ENCODE measurements around the gene TMEM59.
"Not testable (repeated sequence)": the region's sequence is repeated elsewhere in the genome, so short reads cannot be mapped to it uniquely, and the experiment has no call there.

Gene TMEM59, protein sequence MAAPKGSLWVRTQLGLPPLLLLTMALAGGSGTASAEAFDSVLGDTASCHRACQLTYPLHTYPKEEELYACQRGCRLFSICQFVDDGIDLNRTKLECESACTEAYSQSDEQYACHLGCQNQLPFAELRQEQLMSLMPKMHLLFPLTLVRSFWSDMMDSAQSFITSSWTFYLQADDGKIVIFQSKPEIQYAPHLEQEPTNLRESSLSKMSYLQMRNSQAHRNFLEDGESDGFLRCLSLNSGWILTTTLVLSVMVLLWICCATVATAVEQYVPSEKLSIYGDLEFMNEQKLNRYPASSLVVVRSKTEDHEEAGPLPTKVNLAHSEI

DNA sequence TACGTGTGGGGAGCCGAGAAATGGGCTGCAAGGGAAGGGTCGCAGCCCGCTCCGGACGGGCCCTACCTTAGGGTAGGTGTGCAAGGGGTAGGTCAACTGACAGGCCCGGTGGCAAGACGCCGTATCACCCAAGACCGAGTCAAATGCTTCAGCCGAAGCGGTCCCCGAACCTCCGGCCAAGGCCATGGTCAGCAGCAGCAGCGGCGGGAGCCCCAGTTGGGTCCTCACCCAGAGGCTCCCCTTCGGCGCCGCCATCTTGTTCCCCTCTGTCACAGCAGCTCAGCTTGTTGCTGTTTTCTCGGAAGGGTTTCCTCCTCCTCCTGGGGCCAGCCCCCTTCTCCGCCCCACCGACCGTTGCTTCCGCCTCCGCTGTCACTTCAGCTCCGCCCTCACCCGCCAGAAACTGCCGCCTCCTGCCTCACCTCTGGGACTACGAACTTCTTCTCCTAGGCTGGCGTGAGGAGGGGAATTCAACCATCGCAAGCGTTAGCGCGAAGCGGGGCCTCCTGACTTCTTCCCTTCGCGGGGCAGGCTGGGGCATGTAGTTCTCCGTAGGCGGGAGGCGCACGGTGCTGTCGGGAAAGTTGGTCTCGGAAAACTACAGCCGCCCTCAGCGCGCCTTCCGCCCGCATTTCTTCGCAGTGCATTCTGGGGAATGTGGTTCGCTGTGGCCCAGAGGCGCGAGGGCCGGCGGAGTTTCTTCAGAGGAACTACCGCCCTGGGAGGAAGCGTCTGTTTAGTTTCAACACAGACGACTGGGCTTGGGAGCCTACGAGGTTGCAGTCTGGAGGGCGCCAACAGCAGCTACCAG is at the start of gene TMEM59, which contains the start of gene TCEANC2:
TMEM59 (minus strand) TSS at position 271 of the 811 bp plus-strand sequence; CDS start at position 255, 16 bp downstream.
TCEANC2 (plus strand) TSS at position 675 of the 811 bp plus-strand sequence. CDS start 815 bp downstream, outside the sequence.
- DNase-seq (ENCODE audit: low read depth, low spot score): peak; percentile 100

DNA sequence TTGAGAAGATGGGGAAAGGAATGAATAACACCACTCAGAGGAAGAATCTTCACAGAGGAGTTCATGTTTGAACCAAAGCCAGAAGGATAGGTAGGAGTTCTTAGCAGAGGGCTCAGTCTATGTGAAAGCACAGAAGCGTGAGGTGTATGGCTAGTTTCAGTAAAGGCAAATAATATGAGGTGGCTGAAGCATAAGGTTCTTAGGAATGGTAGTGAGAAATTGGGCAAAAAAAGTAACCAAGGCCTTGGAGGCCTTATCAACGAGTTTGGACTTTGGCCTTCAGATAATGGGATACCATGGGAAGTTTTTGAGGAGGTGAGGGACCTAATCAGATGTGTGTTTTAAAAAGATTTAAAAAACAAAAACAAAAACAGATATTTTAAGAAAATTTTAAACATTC is 47.5 kb upstream of the TMEM59 start:
- no peak for DNase-seq (ENCODE audit: low read depth, low spot score)

DNA sequence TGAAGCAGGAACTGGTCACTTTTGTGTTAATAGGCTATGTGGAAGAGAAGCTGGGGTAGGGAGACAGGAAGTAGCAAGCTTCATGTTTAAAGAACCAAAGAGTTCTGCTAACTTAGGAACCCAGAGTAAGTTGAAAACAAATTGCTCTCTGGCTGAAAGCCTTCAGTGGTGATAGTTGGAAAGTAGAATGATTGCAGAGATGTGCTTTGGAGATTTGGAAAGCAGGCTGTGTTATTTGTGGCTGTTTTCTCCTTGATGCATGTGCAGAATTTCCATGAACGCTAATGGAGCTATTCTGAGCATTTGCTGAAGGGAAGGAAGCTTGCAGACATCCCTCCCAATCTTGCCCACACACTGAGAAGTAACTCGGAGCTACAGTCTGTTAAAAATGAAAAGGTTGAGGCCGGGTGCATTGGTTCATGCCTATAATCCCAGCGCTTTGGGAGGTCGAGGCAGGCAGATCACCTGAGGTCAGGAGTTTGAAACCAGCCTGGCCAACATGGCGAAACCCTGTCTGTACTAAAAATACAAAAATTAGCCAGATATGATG is 46.1 kb upstream of the TMEM59 start:
- no peak for DNase-seq (ENCODE audit: low read depth, low spot score)

DNA sequence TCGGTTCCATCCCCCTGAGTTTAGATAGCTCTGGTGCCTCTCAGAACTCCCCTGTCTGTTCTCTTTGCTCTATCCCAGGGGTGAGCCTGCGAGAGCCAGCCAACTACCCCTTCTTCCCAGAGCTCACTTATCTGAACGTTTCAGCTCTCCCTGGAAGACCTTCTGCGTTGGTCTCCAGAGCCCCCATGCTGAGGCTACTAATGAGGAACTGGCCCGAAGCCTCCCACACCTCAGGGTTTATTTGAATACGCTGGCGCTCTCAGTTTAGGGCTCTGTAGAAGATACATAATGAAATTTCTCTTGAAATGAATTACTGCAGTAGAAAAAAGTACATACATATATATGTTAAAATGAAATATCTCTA is 43.9 kb upstream of the TMEM59 start:
- no peak for DNase-seq (ENCODE audit: low read depth, low spot score)

DNA sequence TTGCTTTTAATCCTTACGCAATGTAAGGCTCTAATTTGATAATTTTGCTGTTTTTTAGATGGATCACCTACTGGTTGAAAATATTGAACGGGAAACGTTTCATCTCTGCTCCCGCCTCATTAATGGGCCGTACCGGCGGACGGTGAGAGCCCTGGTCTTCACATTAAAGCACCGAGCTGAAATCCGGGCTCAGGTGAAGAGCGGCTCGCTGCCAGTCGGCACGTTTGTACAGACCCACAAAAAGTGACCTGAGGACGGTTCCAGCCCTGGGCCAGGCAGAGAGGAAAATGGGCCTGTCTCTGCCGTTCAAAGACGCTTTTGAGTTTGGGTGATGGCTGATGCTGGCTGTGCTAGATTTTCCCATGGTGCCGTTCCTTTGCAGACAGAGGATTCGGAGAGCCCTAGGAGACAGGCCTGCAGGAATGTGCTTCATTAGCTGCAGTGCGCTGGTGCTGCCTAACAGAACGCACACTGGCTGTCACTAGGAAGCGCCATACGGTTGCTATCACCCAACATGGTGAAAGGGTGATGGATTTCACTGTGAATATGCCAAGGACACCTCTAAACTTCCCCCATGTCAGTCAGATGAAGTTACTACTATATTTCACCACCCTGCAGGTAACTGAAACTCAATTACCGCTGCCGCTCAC is 43.3 kb upstream of the TMEM59 start:
- DNase-seq (ENCODE audit: low read depth, low spot score): no peak

DNA sequence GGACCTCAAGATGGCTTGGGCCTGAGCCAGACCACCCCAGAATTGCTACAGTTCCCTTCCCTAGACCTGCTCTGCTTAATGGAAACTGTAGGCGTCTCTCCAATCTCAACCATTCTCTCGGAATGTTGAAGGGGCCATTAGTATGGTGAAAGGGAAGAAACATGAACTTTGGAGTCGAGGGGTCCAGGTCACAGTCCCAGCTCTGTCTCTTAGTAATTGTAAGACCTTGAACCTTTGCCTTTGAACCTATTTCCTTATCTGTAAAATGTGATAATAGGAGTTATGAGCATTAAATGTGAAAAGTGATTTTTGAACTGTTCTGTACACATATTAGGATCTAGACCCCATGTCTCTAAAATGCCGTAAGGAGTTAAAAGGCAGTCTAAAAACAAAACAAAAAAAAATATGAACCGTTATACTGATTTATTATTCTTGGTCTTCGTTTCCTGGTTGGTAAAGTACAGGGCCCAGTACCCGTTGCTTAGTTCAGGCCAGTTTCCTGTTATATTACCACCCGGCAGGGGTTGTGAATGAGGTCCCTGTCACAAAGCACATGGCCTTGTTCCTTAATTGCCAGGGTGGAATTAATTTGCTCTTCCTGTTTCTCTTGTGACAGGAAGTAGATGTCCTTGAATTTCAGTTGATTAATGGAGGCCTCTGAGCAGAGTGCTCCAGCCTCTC is 42.7 kb upstream of the TMEM59 start:
- DNase-seq (ENCODE audit: low read depth, low spot score): no peak

DNA sequence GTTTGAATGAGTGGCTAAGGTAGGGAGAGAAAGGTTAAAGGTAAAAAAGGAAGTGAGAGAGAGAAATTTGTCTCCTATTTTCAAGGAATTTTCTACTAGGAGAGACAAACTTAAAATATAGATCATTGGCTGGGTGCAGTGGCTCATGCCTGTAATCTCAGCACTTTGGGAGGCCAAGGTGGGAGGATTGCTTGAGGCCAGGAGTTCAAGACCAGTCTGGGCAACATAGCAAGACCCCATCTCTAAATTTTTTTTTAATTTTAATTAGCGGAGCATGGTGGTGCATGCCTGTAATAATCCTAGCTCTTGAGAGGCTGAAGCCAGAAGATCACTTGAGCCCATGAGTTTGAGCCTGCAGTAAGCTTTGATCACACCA is 41.7 kb upstream of the TMEM59 start:
- not testable (repeated sequence) for DNase-seq (ENCODE audit: low read depth, low spot score)

DNA sequence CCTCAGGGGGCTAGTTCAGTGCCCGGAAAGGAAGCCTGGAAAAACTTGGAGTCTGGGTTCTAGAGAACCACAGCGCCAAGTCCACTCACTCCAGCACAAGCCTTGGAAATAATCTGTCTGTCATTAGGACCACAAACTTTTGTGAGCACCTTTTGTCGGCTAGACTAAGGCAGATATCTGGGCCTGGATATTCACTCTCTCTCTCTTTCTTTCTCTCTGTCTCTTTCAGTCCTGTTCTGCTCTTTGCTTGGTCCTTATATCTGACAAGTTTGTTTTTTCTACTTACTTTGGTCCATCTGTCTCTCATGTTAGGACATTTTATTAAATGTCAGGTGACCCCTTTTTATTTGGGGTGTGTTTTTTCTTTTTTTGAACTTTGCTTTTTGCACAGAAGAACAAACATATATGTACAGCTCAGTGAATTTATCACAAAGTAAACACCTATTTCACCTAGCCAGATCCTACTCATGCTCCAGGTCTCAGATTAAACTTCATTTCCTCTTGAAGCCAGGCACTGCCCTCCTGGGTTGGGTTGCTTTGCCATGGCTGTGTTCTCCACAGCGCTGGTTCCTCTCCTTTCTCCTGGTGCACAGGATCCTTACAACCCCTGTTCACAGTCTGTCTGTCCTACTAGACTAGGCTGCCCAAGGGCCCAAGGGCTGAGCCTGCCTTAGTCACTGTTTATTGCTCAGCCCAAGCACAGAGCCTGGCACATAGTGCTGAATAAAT is 41.2 kb upstream of the TMEM59 start:
- DNase-seq (ENCODE audit: low read depth, low spot score): no peak

DNA sequence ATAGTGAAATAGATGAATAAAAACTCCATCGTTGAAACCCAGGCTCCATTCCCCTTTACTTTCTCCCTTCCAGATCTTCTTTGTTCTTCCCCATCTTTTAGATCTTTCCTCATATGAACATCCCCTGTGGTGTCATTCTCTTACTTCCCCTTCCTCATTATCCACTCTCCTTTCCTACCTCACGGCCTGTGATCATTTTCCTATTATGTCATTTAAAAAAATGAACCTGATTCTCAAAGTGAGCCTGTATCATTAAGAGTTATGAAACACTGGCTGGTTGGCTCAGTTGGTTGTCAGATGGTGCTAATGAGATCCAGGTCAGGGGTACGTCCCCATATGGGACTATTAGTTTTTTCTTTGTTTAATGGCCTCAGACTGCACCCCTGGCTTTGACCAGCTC is 38.7 kb upstream of the TMEM59 start:
- DNase-seq (ENCODE audit: low read depth, low spot score): no peak

DNA sequence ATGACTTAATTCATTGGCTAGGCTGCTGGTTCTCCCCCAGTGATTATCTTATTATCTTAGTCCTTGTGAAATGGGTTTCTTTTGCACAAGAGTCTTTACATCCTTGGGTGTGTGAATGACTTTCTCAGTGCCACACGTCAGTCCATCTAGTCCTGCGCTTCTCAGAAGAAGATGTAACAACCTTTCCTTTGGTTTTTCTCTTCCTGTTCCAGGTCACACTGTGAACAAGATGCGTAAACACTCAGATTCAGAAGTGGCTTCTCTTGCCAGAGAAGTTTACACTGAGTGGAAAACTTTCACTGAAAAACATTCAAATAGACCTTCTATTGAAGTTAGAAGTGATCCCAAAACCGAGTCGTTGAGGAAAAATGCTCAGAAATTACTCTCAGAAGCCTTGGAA is 35.4 kb upstream of the TMEM59 start:
- no peak for DNase-seq (ENCODE audit: low read depth, low spot score)

DNA sequence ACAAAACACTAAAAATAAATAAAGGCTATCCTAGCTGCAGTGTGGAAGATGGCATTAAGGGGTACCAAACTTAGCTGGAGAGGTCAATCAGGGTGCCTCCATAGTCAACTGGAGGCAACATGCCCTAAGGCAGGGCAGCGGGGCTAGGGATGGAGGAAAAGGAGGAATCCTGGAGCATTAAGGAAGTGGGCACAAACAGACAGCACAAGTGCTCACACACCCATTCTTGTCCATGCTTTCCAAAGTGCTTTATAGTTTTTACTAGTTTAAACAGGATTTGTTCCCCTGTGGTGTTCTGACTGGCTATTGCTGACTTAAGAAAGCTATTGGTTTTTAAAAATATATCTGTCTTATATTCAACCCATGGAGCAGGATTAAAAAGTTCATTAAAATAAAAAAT is 33.8 kb upstream of the TMEM59 start:
- no peak for DNase-seq (ENCODE audit: low read depth, low spot score)

DNA sequence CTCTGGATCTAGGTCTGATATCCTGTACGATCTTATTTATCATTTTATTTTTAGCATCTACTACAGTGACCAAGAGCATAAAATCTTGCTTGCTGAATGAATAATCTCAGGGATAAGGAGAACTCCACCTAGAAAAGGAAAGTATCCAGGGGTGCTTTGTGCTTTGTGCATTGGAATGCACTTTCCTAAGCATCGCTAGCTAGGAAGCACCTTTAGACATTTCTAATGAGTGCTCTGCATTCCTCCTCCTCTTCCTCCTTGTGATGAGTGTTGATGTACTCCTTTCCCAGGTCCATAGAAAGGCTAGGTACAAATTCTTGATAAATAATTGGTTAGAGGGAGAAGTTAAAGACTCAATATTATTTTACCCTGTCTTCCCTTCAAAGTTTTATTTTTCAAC is 31.8 kb upstream of the TMEM59 start:
- DNase-seq (ENCODE audit: low read depth, low spot score): no peak

DNA sequence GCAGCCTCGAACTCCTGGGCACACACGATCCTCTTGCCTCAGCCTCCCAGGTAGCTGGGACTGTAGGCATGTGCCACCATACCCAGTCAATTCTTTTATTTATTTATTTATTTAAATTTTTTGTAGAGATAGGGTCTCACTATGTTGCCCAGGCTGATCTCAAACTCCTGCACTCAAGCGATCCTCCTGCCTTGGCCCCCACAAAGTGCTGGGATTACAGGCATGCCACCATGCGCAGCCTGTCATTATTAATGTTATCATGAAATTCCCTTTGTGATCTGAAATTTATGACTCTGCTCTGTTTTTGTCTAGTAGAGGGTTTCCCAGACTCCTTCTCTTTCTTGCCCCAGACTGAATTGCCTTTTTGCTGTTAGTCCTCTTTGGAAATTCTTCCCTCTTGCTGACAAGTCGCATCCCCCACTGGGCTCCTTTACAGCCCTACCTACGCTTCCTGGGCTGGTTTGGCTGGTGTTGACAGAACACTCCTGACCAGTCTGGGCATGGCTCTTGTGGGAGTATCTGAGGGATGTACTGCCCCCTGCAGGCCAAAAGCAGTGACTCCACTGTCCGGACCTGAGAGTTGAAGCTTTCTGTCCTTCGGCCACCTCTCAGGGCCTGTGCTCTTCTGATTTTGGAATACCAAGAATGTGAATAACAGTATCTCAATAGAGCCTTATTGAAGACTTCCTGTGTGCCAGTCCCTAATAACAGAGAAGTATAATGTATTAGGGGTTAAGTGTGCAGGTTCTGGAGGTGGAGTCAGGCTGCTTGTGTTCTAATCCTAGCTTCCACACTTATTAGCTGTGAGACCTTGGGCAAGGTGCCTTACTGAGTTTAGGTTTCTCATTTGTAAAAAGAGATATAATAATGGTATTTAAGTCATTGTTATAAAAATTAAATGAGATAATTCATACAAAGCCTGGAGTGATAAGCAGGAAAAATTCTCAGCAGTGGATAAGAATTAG is 28.6 kb upstream of the TMEM59 start:
- DNase-seq (ENCODE audit: low read depth, low spot score): peak; percentile 62

DNA sequence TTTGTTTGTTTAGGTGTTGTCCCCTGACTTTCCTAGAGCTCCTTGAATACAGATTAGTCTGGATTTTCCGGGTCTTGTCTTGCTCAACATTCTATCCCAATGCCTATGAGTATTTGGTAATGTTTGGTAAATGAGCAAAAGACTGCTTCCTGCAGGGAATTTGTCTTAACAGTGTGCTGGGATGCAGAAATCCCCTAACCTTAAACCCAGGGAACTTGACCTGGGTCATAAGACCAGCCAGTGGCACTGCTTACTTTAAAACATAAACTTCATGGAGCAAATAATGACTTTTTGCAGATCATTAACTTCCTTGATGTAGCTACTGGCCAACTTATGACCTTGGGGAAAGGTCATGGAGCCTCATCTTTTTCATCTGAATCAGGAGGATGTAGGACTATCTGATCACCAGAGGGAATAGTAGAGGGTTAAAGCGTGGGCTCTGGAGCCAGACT is 27.6 kb upstream of the TMEM59 start:
- DNase-seq (ENCODE audit: low read depth, low spot score): no peak

DNA sequence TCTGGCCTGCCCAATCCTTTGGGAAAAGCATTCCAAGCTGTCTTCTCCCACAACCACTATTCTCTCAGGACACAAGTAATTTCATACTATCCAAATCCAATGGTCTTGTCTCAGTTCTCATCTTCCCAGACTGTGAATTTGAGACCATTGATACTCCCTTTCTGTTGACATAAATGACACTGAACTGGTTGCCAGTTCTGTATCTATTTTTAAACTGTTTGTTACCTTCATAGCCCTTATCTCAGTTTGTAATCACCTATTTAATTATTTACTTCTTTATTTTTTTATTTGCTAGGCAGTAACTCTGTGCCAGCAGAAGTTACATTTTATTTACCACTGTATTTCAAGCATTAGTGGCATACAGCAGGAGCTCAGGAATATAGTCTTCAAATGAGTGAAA is 24.4 kb upstream of the TMEM59 start:
- DNase-seq (ENCODE audit: low read depth, low spot score): no peak

DNA sequence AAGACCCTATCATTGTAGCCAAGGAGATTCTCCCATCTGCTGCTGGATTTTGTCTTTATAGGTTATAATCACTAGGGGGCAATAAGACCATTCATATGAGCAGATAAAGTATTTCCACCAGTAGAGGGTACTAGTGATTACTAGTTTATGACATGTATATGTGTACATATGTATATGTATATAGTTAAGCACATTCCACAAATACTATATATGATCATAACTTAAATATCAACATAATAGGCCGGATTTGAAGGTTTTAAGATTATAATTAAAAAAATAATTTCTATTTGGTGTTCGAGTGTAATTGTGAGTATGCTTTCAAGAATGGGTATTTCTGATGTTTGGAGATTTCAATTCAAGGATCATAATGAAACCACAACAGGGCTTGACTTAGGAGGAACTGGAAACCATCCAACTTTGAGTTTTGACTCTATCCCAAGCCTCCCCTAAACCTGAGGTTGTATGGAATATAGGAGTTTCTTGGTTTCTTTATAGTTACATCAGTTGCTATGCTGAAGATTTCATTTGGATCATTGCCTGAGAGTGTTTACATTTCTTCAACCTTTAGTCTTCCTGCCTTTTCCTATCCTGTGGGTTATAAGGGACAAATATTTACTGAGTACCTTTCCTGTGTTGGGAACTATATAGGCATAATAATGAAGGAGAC is 17.3 kb upstream of the TMEM59 start:
- peak; percentile 59 for DNase-seq (ENCODE audit: low read depth, low spot score)

DNA sequence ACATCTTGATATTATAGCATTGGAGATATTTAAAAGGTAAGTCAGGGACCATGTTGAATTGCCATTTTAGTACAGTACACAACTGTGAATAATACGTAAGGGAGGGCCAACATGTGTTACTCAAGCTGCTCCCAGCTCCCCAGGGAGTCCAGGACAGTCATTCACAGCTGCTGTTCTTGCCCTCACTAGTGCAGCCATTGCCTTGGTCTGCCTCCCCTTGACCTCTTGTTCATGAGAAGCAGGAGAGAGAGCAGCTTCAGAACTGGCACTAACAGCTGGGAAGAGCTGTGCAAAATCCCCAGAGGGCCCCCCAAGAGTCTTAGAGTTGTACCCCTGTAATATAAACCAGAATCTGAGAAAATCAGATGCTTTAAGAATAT is 16.8 kb upstream of the TMEM59 start:
- DNase-seq (ENCODE audit: low read depth, low spot score): no peak

DNA sequence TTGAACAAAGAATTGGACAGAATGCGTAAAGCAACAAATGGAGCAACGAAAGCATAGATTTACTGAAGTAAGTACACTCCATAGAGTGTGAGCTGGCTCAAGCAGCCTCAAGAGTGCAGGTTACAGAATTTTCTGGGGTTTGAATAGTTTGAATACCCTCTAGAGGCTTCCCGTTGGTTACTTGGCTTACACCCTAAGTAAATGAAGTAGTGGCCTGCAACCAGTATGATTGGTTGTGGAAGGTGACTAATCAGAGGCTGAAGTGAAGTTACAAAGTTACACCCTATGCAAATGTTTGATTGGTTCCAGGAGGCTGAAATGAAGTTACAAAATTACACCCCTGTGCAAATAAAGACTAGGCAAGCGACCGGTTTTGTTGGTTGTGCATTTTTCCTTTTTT is 11.3 kb upstream of the TMEM59 start:
- DNase-seq (ENCODE audit: low read depth, low spot score): no peak

DNA sequence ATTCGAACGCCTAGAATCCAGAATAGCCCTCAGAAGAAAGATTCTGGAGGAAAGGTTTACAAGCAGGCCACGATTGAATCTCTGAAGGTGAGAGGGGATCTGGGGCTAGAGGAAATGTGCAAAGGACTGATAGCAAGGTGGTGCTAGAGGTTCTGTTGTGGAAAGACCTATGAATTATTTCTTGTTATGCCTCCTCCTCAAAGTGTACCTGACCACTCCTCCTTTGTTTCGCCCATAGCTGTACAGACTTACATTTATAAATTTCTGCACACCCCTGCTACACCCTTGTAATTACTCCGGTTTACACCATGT is 1.4 kb upstream of the TMEM59 start:
- DNase-seq (ENCODE audit: low read depth, low spot score): no peak

Measured in astrocyte of the hippocampus (primary cell).